Testis (tissue), 3 donors: Measurements from ENCODE around the gene ACTG2. TPM values are rescaled to one million over a fixed set of nuclear protein-coding genes. Genes with fewer than 3 reads are reported as not detected.

Experiments used
- DNase-seq: peaks from one replicate; pipeline ENCODE4 v3.0.0-alpha.2; 2019
- H3K27ac ChIP-seq, 2 donors: fragments of 200-600 bp; sonication (generic); one replicate each; pipeline ENCODE4 v1.5.1; 2019
- H3K27me3 ChIP-seq: fragments of 200-600 bp; sonication (generic); one replicate; pipeline ENCODE4 v1.5.1; 2019
- H3K36me3 ChIP-seq: fragments of 200-600 bp; sonication (generic); one replicate; pipeline ENCODE4 v1.5.1; 2017; ENCODE audit warnings: low read depth; ENCODE audit errors: missing control alignments
- H3K4me1 ChIP-seq: fragments of 200-600 bp; sonication (generic); one replicate; pipeline ENCODE4 v1.5.1; 2019
- H3K4me3 ChIP-seq, 2 donors: fragments of 200-600 bp; sonication (generic); one replicate each; pipeline ENCODE4 v1.5.1; 2017 to 2019
- H3K9me3 ChIP-seq: fragments of 200-600 bp; sonication (generic); one replicate; pipeline ENCODE4 v1.5.1; 2017
- POLR2A ChIP-seq: fragments of 450-650 bp; IDR thresholded peaks from one replicate; pipeline ENCODE4 v1.6.1; 2017; ENCODE audit warnings: antibody characterized with exemption, mild to moderate bottlenecking, moderate library complexity
- WGBS, 2 donors: methylation state at CpG; one replicate each; pipeline ENCODE4 v1.1.5; 2018; 5-methylcytosine and 5-hydroxymethylcytosine counted together
- intact Hi-C: fragments of 100-400 bp; cut with DNase I; formaldehyde crosslinking; loops from one replicate; pipeline ENCODE4 v1.15.1; 2023; ENCODE audit warnings: low total_unique reads
- polyA plus RNA-seq: library from polyadenylated mRNA; stranded (reverse); fragments of 350-450 nt; fragmentation: Illumina TruSeq; extraction: RNeasy Lipid Tissue Mini Kit (QIAGEN cat#74804); gene quantifications from one replicate; pipeline ENCODE4 v1.2.3, GENCODE V29; 2014; ENCODE audit warnings: low read depth, low replicate concordance; ENCODE audit not compliant: insufficient read depth
- total RNA-seq, 2 donors: library from RNA; depleted of rRNA; stranded (reverse); fragments of >200 nt; gene quantifications; one replicate each; pipeline ENCODE4 v1.2.3, GENCODE V29; 2016
- TF ChIP-seq, protein P1 (sequence below), 3 experiments: fragments of 450-650 bp in 2 of 3; fragments of 200-600 bp in 1 of 3; sonication (generic) in 1 of 3; IDR thresholded peaks; one replicate each; pipeline ENCODE4 v1.5.1; 2016 to 2019; ENCODE audit warnings: antibody characterized with exemption in 3 of 3, mild to moderate bottlenecking in 2 of 3, moderate library complexity in 1 of 3

ACTG2 gene
- total and polyA plus RNA-seq, 3 donors from 2014 or later, result 1.3 to 93.4 (median 2.7) TPM

DNA sequence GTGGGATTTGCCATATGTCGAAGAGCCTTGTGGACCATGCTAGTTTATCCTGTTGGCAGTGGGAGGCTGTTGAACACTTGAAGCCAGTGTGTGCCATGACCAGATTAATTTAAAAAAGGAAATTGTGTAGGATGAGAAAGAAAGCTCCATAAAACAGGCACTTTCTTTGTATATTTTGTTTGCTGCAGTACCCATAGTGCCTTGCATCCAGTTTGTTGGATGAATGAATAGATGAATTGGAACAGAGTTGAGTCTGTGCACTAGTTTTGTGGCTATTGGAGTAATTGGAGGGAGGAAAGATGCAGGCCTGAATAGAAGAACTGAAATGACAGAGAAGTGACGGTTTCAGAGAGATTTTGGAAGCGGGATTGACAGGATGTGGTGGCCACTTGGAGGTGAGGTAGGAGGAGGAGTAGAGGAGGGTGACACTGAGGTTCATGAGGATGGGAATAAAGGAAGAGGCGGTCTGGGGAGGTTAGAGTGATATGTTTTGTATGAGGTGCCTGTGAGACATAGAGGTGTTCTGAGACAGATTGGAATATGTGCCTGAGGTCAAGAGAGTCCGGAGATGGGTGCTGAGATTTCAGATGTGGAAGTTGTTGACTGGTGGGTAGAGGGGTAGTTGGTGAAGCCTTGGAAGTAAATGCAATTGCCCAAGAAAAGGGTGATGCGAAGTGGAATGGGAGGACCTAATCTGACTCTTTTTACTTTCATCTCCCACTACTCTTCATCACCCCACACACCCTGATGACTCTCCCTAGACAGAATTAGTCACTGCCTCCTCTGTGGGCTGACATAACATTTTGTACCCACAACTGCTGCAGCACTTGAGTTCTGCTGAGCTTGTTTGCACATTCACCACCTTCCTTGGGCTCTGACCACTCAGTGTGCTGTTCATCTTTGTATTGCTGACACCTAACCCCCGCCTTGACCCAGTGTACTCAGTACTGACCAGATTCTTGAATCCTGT, 39.0 kb downstream of the ACTG2 start:
- intact Hi-C loops, result no loop called here
- WGBS, 2 donors, result 89 to 93% methylated on average over 7 of the region's 7 CpGs
- Histone ChIP-seq H3K36me3 (no peaks in the 10 kb centered on the region), H3K9me3 (no peaks in the 10 kb centered on the region), H3K27me3 (no peaks in the 10 kb centered on the region), H3K4me3 (no peak overlapping the region), H3K27ac (no peak overlapping the region), H3K4me1 (peaks cover 22% of the 10 kb centered on the region)
- TF ChIP-seq, protein P1, sequence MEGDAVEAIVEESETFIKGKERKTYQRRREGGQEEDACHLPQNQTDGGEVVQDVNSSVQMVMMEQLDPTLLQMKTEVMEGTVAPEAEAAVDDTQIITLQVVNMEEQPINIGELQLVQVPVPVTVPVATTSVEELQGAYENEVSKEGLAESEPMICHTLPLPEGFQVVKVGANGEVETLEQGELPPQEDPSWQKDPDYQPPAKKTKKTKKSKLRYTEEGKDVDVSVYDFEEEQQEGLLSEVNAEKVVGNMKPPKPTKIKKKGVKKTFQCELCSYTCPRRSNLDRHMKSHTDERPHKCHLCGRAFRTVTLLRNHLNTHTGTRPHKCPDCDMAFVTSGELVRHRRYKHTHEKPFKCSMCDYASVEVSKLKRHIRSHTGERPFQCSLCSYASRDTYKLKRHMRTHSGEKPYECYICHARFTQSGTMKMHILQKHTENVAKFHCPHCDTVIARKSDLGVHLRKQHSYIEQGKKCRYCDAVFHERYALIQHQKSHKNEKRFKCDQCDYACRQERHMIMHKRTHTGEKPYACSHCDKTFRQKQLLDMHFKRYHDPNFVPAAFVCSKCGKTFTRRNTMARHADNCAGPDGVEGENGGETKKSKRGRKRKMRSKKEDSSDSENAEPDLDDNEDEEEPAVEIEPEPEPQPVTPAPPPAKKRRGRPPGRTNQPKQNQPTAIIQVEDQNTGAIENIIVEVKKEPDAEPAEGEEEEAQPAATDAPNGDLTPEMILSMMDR (IDR thresholded peaks at IDR 0.05), result no peak
- no peak for TF ChIP-seq POLR2A
- DNase-seq, result no peak

DNA sequence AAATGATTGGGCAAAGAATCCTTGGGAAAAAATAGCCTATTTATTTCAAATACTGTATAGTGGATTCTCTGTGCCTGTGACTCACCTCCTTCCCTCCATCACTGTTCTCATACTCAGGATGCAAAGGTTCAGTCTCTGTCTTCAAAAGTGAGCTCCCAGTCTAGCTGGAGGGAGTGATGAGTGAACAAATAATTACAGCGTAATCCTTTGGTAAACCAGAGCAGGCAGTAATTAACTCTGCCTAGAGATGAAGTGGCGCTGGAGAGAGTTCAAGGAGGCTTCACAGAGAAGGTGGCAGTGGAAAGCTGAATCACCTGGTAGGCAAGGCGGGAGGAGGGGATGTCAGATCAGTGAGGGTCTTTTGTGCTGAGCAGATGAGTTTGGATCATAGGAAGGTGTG, 40.4 kb downstream of the ACTG2 start:
- Histone ChIP-seq H3K36me3 (no peaks in the 10 kb centered on the region), H3K4me1 (peaks cover 14% of the 10 kb centered on the region), H3K4me3 (no peak overlapping the region), H3K27ac (no peak overlapping the region), H3K27me3 (no peaks in the 10 kb centered on the region), H3K9me3 (no peaks in the 10 kb centered on the region)
- 94 to 95% methylated on average over 3 of the region's 3 CpGs for WGBS, 2 donors
- intact Hi-C loops, result no loop called here
- no peak for DNase-seq
- TF ChIP-seq, protein P1 (IDR thresholded peaks at IDR 0.05), result no peak
- TF ChIP-seq POLR2A, result no peak

DNA sequence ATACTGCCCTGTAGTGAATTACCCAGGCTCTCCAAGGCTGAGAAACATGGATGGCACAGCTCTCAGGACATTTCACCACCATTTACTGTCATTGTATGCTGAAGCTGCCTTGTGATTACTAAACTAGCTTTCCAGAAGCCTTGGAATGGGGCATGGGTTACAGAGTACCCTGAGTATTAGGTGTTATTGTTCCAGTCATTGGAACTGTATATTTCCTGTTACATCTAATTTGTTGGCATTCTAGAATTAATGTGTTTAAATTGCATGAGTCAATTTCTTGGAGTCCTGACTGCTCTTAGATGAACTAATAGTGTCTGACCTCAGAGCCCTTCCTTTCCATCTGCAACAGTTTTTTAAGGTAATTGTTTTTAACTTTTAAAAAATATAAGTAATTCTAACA, 42.8 kb downstream of the ACTG2 start:
- DNase-seq, result no peak
- TF ChIP-seq POLR2A, result no peak
- TF ChIP-seq, protein P1 (IDR thresholded peaks at IDR 0.05), result no peak
- H3K27ac ChIP-seq, result no peak overlapping the region
- no peaks in the 10 kb centered on the region for H3K27me3 ChIP-seq
- H3K4me1 ChIP-seq, result no peaks in the 10 kb centered on the region
- no peak overlapping the region for H3K4me3 ChIP-seq
- intact Hi-C loops, result no loop called here
- no peaks in the 10 kb centered on the region for H3K36me3 ChIP-seq
- no peaks in the 10 kb centered on the region for H3K9me3 ChIP-seq

DNA sequence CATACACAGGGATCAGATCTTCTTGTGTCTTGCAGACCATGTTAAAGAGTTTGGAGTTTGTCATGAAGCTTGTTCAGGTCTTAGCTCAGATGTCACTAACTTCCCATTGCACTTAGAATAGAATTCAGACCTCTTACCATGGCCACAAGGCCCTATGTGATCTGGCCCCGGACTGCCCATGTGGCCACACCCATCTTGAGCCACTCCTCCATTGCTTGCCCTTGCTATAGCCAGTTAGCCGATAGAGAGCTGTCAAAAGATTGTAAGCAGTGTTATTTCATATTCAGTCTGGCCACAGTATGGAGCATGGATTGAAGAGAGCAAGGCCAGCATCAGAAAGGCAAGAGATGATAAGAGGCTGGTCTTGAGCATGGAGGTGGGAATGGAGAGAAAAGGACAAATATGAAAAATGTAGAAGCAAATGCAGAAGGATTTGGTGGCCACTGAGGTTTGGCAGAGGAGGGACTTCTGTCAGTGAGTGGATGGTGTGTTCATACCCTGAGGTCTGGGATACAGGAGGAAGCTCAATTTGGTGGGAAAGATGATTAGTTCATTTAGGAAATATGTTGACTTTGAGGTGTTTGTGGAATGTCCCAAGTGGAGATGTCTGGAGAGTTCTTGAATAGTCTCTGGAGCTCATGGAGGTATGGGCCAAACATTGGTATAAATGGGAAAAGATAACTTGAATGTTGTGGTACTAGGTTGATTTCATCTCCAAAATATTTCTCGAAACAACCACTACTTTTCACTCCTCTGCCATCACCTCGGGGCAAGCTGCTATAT, 44.5 kb downstream of the ACTG2 start:
- no peaks in the 10 kb centered on the region for H3K9me3 ChIP-seq
- no peak overlapping the region for H3K4me3 ChIP-seq
- no peaks in the 10 kb centered on the region for H3K36me3 ChIP-seq
- no peak for DNase-seq
- WGBS, 2 donors, result 87 to 90% methylated on average over 4 of the region's 4 CpGs
- TF ChIP-seq, protein P1 (IDR thresholded peaks at IDR 0.05), result no peak
- TF ChIP-seq POLR2A, result no peak
- H3K27me3 ChIP-seq, result no peaks in the 10 kb centered on the region
- H3K27ac ChIP-seq, result no peak overlapping the region
- intact Hi-C loops, result no loop called here
- no peaks in the 10 kb centered on the region for H3K4me1 ChIP-seq
